ENCODE results near the gene IPCEF1. TPM values are rescaled to one million over a fixed set of nuclear protein-coding genes. Genes with fewer than 3 reads are reported as not detected.

Gene IPCEF1
- total RNA-seq, 2 experiments from 2014 or later = 23.6 to 24.3 TPM

DNA sequence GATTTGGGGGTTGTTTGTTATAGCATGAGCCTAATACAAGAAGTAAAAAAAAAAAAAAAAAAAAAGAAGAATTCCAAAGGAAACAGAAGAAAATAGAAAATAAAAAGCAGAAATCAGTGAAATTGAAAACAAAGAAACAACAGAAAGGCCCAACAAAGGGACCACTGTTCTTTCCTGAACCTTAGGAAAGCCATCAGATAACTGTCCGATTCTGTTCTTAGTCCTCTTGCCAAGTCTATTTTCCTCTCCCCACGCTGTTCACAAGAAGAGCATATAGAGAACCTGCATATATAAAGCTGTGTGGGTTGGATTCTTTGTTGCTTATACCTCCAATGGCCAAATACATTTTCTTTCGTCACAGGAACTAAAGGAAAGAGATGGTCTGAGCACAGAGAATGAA is 38.0 kb upstream of the IPCEF1 start:
- Mint-ChIP-seq H3K27me3 (peaks cover 2% of the 10 kb centered on the region), H3K4me1 (ENCODE audit: low read depth) (peaks cover 4% of the 10 kb centered on the region), H3K4me3 (no peak overlapping the region), H3K9me3 (no peaks in the 10 kb centered on the region), H3K36me3 (ENCODE audit: low read depth) (no peaks in the 10 kb centered on the region), H3K27ac (no peak overlapping the region)
- intact Hi-C loops (cut with micrococcal nuclease) = no loop called here
- ChIA-PET POLR2A (no interaction called here), CTCF (no interaction called here)
- DNase-seq (no peak), ATAC-seq (no peak)
- TF ChIP-seq, protein P1, sequence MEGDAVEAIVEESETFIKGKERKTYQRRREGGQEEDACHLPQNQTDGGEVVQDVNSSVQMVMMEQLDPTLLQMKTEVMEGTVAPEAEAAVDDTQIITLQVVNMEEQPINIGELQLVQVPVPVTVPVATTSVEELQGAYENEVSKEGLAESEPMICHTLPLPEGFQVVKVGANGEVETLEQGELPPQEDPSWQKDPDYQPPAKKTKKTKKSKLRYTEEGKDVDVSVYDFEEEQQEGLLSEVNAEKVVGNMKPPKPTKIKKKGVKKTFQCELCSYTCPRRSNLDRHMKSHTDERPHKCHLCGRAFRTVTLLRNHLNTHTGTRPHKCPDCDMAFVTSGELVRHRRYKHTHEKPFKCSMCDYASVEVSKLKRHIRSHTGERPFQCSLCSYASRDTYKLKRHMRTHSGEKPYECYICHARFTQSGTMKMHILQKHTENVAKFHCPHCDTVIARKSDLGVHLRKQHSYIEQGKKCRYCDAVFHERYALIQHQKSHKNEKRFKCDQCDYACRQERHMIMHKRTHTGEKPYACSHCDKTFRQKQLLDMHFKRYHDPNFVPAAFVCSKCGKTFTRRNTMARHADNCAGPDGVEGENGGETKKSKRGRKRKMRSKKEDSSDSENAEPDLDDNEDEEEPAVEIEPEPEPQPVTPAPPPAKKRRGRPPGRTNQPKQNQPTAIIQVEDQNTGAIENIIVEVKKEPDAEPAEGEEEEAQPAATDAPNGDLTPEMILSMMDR (IDR thresholded peaks at IDR 0.05) = no peak

DNA sequence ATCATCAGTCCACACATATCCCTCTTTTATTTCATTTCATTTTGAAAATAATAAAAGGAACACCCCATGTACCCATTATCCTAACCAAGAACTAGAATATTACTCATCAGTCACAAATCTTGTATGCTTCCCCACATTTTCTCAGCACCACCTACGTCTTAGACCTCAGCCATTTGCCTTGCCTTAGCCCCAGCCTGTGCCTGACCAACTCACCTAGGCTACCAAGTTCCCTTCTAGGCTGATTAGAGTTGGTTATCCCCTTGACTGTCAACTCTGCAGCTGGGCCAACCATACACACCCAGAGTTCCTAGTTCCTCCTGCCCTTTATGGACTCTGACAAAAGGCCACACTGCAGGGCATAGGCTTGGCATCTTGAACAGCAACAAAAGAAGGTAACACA is 33.4 kb upstream of the IPCEF1 start:
- TF ChIP-seq, protein P1 (IDR thresholded peaks at IDR 0.05) = no peak
- no peaks in the 10 kb centered on the region for H3K36me3 Mint-ChIP-seq (ENCODE audit: low read depth)
- ATAC-seq = no peak
- ChIA-PET POLR2A (no interaction called here), CTCF (interaction anchor here (1.0 kb wide), 1 partner anchor 113 kb away, joined by 4 read pairs; no protein-coding TSS in a partner anchor)
- peaks cover 10% of the 10 kb centered on the region for H3K27me3 Mint-ChIP-seq
- no peak overlapping the region for H3K4me3 Mint-ChIP-seq
- intact Hi-C loops (cut with micrococcal nuclease) = no loop called here
- DNase-seq = no peak
- H3K27ac Mint-ChIP-seq = no peak overlapping the region
- H3K4me1 Mint-ChIP-seq (ENCODE audit: low read depth) = no peaks in the 10 kb centered on the region
- H3K9me3 Mint-ChIP-seq = peaks cover 4% of the 10 kb centered on the region

DNA sequence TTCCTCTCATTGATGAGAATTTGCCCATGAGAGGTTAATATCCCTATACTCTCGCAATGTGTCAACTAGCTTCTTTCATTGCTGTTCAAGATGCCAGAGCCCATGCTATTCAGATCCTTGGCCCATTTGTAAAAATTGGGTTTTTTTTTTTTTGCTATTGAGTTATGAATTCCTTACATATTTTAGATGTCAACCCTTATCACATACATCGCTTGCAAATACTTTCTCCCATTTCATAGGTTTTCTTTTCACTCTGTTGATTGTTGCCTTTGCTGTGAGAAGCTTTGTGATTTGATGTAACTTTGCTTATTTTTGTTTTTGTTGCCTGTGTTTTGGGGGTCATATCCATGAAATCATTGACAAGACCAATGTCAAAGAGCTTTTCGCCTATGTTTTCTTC is 32.2 kb upstream of the IPCEF1 start:
- no peak for ATAC-seq
- H3K4me3 Mint-ChIP-seq = no peak overlapping the region
- no peak for DNase-seq
- no peaks in the 10 kb centered on the region for H3K36me3 Mint-ChIP-seq (ENCODE audit: low read depth)
- ChIA-PET POLR2A (no interaction called here), CTCF (no interaction called here)
- peaks cover 11% of the 10 kb centered on the region for H3K27me3 Mint-ChIP-seq
- TF ChIP-seq, protein P1 (IDR thresholded peaks at IDR 0.05) = no peak
- intact Hi-C loops (cut with micrococcal nuclease) = no loop called here
- no peaks in the 10 kb centered on the region for H3K4me1 Mint-ChIP-seq (ENCODE audit: low read depth)
- H3K9me3 Mint-ChIP-seq = peaks cover 4% of the 10 kb centered on the region
- no peak overlapping the region for H3K27ac Mint-ChIP-seq

DNA sequence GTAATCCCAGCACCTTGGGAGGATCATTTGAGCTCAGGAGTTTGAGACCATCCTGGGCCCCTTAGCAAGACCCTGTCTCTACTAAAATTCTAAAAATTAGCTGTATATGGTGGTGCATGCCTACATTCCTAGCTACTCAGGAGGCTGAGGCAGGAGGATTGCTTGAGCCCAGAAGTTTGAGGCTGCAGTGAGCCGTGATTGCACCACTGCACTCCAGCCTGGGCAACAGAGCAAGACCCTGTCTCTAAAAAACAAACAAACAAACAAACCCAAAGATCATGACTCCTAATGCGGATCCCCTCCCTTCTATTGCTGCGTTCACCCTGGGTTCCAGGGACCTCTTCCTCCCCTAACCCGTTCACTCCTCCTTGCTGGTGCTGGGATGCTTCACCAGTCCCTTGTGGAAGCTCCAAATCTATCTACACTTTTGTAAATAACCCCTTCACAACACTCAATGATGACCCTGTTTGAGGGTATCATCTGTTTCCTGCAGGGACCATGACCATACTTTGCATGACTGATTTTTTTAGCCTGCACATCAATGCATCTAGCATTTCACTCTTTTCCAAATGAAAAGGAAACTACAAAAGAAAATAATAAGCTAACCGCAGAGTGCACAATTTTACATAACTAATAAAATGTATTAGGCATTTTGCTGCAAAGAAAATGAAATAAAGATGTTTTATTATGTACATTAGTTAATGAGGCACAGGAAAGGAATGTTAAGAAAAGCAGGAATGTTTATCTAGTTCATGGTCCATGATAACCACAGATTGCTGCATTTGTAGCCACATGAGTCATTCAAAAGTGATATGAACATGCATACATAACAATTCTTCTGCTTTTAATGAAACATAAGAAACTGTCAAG is 30.5 kb upstream of the IPCEF1 start:
- Mint-ChIP-seq H3K9me3 (peaks cover 7% of the 10 kb centered on the region), H3K36me3 (ENCODE audit: low read depth) (no peaks in the 10 kb centered on the region), H3K4me1 (ENCODE audit: low read depth) (no peaks in the 10 kb centered on the region), H3K27ac (no peak overlapping the region), H3K27me3 (peaks cover 11% of the 10 kb centered on the region), H3K4me3 (no peak overlapping the region)
- no peak for ATAC-seq
- CTCF ChIA-PET = no interaction called here
- intact Hi-C loops (cut with micrococcal nuclease) = no loop called here
- POLR2A ChIA-PET = no interaction called here
- DNase-seq = no peak
- TF ChIP-seq, protein P1 (IDR thresholded peaks at IDR 0.05) = no peak

DNA sequence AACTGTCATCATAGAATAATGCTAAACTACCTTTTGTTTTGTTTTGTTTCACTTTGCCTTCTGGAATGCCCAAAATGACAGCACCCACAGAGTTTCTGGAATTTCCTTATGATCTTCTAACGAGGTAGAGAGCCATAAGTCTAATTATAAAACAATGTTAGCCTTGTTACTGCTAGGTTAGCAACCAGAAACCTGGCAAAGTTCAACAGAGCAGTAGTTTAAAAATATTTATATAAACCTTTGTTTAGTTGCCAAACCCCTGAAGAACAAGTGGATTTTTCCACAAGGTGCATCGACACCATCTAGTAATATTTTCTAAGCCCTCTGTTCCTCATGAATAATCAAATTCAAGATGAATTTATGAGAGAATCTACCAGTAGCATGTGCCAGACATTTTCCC is 27.6 kb upstream of the IPCEF1 start:
- intact Hi-C loops (cut with micrococcal nuclease) = no loop called here
- H3K36me3 Mint-ChIP-seq (ENCODE audit: low read depth) = no peaks in the 10 kb centered on the region
- TF ChIP-seq, protein P1 (IDR thresholded peaks at IDR 0.05) = no peak
- H3K27ac Mint-ChIP-seq = no peak overlapping the region
- H3K4me3 Mint-ChIP-seq = no peak overlapping the region
- ChIA-PET CTCF (interaction anchor here (1.2 kb wide), 1 partner anchor 13 kb away, joined by 4 read pairs; no protein-coding TSS in a partner anchor), POLR2A (no interaction called here)
- H3K27me3 Mint-ChIP-seq = peaks cover 5% of the 10 kb centered on the region
- no peaks in the 10 kb centered on the region for H3K4me1 Mint-ChIP-seq (ENCODE audit: low read depth)
- ATAC-seq (no peak), DNase-seq (no peak)
- H3K9me3 Mint-ChIP-seq = peaks cover 3% of the 10 kb centered on the region

Data from activated CD8-positive, alpha-beta T cell treated with anti-CD3 and anti-CD28 coated beads for 36 hours (primary cell).